Body of pancreas (tissue), 4 donors: ENCODE measurements around the gene TAF4B.

Experiments used
- CTCF ChIP-seq, 7 experiments: fragments of 450-650 bp in 4 of 7; fragments of 200-600 bp in 3 of 7; sonication (generic) in 3 of 7; IDR thresholded peaks; one replicate each; pipeline ENCODE4 v1.5.1; 2016 to 2019; ENCODE audit warnings: antibody characterized with exemption in 7 of 7
- POLR2A ChIP-seq, 3 donors: fragments of 450-650 bp; IDR thresholded peaks; one replicate each; pipeline ENCODE4 v1.6.1; 2016; ENCODE audit warnings: antibody characterized with exemption in 3 of 3, mild to moderate bottlenecking in 2 of 3

DNA sequence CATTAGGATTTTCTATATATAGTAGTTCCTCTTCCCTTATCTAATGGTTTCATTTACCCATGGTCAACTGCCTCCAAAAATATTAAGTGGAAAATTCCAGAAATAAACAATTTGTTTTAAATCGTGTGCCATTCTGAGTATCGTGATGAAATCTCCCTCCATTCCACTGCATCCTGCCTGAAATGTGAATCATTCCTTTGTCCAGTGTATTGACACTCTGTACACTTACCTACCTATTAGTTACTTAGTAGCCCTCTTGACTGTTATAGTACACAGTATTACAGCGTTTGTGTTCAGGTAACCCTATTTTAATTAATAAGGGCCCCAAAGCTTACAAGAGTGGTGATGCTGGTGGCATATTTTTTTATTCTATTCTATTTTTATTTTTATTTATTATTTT lies 26.2 kb downstream of the TAF4B start:
- no peak for TF ChIP-seq CTCF (IDR thresholded peaks at IDR 0.05)
- TF ChIP-seq POLR2A (IDR thresholded peaks at IDR 0.05) = no peak
